NCI-H345 treated with DMSO at 0.1 percent for 48 hours (cell line): Measurements from ENCODE around the gene REPS1.

Experiments
- DNase-seq: peaks from one replicate; lab custom pipeline; 2025; ENCODE audit not compliant: unreplicated experiment; lab: John Stamatoyannopoulos, UW

REPS1 gene

DNA sequence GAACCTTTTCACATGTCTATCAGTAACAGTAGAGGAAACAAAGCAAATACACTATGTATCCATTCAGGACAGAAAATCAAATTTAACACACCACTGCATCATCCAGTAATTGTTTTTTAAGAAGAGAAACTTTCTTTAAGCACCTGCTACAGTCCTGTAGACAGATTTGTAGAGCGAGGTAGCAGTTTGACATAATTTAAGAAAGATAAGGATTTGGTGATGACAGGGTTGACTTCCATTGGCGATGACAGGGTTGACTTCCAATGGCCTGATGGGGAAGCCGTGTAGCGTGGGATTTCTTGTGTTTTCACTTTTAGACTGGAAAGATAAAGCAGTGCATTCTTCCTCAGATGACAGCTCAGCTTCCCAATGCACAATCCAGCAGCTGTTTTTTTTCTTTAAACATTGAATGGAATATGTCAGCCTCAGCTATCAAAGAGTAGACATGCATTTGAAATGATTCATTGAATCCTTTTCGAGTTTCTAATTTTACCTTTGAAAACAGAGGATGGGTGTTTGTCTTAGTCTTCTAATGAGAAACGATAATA is 123.6 kb downstream of the REPS1 start:
- DNase-seq, result no peak

- no peak for DNase-seq
Measured at GRCh38 chr6:138863321-138863720, 124.7 kb downstream of the REPS1 start.

GRCh38 chr6:138862456-138862855 is 125.6 kb downstream of the REPS1 start:
- no peak for DNase-seq

DNA sequence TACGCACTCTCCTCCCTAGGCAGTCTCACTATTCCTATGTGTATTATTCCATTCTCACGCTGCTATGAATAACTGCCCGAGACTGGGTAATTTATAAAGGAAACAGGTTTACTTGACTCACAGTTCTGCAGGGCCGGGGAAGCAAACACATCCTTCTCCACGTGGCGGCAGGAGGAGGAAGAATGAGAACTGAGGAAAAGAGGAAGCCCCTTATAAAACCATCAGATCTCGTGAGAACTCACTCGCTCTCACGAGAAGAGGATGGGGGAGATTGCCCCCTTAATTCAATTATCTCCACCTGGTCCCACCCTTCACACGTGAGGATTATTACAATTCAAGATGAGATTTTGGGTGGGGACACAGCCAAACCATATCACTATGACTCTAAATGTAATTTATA is 130.3 kb downstream of the REPS1 start:
- DNase-seq, result no peak

DNA sequence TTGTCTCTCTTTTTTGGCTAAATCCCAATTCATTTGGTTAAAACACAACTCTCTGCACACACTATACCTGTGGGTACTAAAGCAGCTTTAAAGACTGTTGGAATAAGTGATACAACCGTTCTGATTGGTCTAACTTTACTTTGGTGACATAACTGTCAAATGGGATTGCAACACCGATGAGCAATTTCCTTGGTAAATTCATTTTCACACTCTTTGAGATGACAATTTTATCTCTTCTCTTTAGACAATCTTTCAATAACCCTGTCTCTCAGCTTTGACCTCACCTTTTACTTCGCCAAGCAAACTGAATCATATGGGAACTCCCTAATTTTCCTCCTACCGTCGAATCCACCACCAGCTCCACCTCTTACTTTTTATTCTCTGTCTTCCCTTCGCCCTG is 131.4 kb downstream of the REPS1 start:
- no peak for DNase-seq
